GM23248 (cell line): Measurements from ENCODE around the gene DNAH2. TPM values are rescaled to one million over a fixed set of nuclear protein-coding genes. Genes with fewer than 3 reads are reported as not detected.

Experiments used
- DNase-seq: peaks from one replicate; pipeline ENCODE4 v3.0.0-alpha.2; 2015
- H2AFZ ChIP-seq: fragments of 200-600 bp; sonication (generic); 2 replicates; pipeline ENCODE4 v1.6.1; 2016; ENCODE audit warnings: antibody characterized with exemption
- H3F3A ChIP-seq: fragments of 200-600 bp; sonication (generic); 2 replicates; pipeline ENCODE4 v1.6.1; 2016; ENCODE audit warnings: mild to moderate bottlenecking, antibody characterized with exemption, mixed run types; ENCODE audit not compliant: insufficient read depth
- H3K27ac ChIP-seq: fragments of 200-600 bp; sonication (generic); 2 replicates; pipeline ENCODE4 v1.5.1; 2016; ENCODE audit warnings: mild to moderate bottlenecking
- H3K27me3 ChIP-seq: fragments of 200-600 bp; sonication (generic); replicated peaks from 2 replicates; pipeline ENCODE4 v1.6.1; 2016; ENCODE audit warnings: mild to moderate bottlenecking; ENCODE audit not compliant: insufficient read depth
- H3K36me3 ChIP-seq: fragments of 200-600 bp; sonication (generic); 2 replicates; pipeline ENCODE4 v1.6.1; 2016; ENCODE audit warnings: low read depth, mild to moderate bottlenecking
- H3K4me1 ChIP-seq: fragments of 200-600 bp; sonication (generic); 2 replicates; pipeline ENCODE4 v1.6.1; 2016; ENCODE audit warnings: mild to moderate bottlenecking; ENCODE audit not compliant: insufficient read depth
- H3K4me2 ChIP-seq: fragments of 200-600 bp; sonication (generic); one replicate; pipeline ENCODE4 v1.6.1; 2016; ENCODE audit warnings: mild to moderate bottlenecking; ENCODE audit not compliant: unreplicated experiment
- H3K4me3 ChIP-seq: fragments of 200-600 bp; sonication (generic); 2 replicates; pipeline ENCODE4 v1.5.1; 2016; ENCODE audit warnings: mild to moderate bottlenecking
- H3K79me2 ChIP-seq: fragments of 200-600 bp; sonication (generic); 2 replicates; pipeline ENCODE4 v1.6.1; 2016; ENCODE audit warnings: mild to moderate bottlenecking; ENCODE audit not compliant: insufficient read depth
- H3K9ac ChIP-seq: fragments of 200-600 bp; sonication (generic); 2 replicates; pipeline ENCODE4 v1.6.1; 2016; ENCODE audit warnings: mild to moderate bottlenecking
- H3K9me2 ChIP-seq: fragments of 200-600 bp; sonication (generic); 2 replicates; pipeline ENCODE4 v1.6.1; 2016; ENCODE audit warnings: mixed run types, mild to moderate bottlenecking, moderate library complexity; ENCODE audit not compliant: insufficient read depth
- H3K9me3 ChIP-seq: fragments of 200-600 bp; sonication (generic); one replicate; pipeline ENCODE4 v1.6.1; 2017; ENCODE audit warnings: low read depth
- H4K20me1 ChIP-seq: fragments of 200-600 bp; sonication (generic); 2 replicates; pipeline ENCODE4 v1.6.0; 2016; ENCODE audit not compliant: insufficient read depth
- EZH2 ChIP-seq: fragments of 200-600 bp; sonication (generic); IDR thresholded peaks from 2 replicates; pipeline ENCODE4 v1.6.1; 2018; ENCODE audit warnings: antibody characterized with exemption, mild to moderate bottlenecking; ENCODE audit not compliant: insufficient read depth, poor library complexity, severe bottlenecking
- EZH2phosphoT487 ChIP-seq: fragments of 200-600 bp; sonication (generic); IDR thresholded peaks from 2 replicates; pipeline ENCODE4 v1.6.1; 2018; ENCODE audit warnings: antibody characterized with exemption, moderate library complexity, mild to moderate bottlenecking, low read depth; ENCODE audit not compliant: insufficient read depth
- WGBS, 2 experiments: methylation state at CpG; one replicate each; pipeline ENCODE4 v1.1.6; 2015 to 2017; ENCODE audit warnings: low lambda C conversion rate in 2 of 2, low coverage in 1 of 2; ENCODE audit errors: missing lambda C conversion rate in 2 of 2; 5-methylcytosine and 5-hydroxymethylcytosine counted together
- in situ Hi-C: fragments of 300-500 bp; cut with MboI; formaldehyde crosslinking; loops from 2 replicates; pipeline ENCODE4 v1.15.0; 2020
- polyA plus RNA-seq: library from polyadenylated mRNA; unstranded; fragments of >200 nt; fragmentation: Nextera tagmentation; extraction: Ambion mirVana; gene quantifications from 2 replicates; pipeline ENCODE4 v1.2.1, GENCODE V29; 2016
- total RNA-seq: library from RNA; depleted of rRNA; stranded (reverse); fragments of >200 nt; shearing (Covaris generic); gene quantifications from 2 replicates; pipeline ENCODE4 v1.2.3, GENCODE V29; 2014

Gene DNAH2
- total and polyA plus RNA-seq, 2 experiments from 2014 or later = not detected

GRCh38 chr17:7842380-7843256, 125.1 kb downstream of the DNAH2 start:
- TF ChIP-seq EZH2 (no peak), EZH2phosphoT487 (no peak)
- H3K4me1 ChIP-seq = peaks cover 12% of the 10 kb centered on the region
- peak overlapping the region; percentile 97 for H3K9ac ChIP-seq
- H3F3A ChIP-seq = peaks cover 20% of the 10 kb centered on the region
- no peaks in the 10 kb centered on the region for H3K9me3 ChIP-seq
- in situ Hi-C loops = no loop called here
- H3K36me3 ChIP-seq = no peaks in the 10 kb centered on the region
- WGBS, 2 experiments = 1 to 2% methylated on average over 31 to 46 of the region's 47 CpGs
- peak overlapping the region; percentile 79 for H3K4me3 ChIP-seq
- no peaks in the 10 kb centered on the region for H3K27me3 ChIP-seq
- peak; percentile 97 for DNase-seq
- no peaks in the 10 kb centered on the region for H4K20me1 ChIP-seq
- H3K9me2 ChIP-seq = no peaks in the 10 kb centered on the region
- peaks cover 46% of the 10 kb centered on the region for H3K79me2 ChIP-seq
- H2AFZ ChIP-seq = peak overlapping the region; percentile 71
- peak overlapping the region; percentile 100 for H3K4me2 ChIP-seq
- peak overlapping the region; percentile 99 for H3K27ac ChIP-seq

DNA sequence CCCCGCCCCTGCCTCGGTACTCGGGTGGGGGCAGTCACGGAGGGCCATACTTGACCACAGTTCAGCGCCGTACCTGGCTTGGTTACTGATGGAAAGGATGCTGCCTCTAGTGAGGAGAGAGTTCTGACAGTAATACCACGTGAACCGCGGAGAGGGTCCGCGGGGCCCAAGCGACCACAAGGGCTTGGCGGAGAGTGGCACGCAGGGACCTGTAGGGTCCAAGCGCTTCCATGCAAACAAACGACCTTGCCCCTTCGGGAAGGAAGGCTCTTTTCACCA, 125.7 kb downstream of the DNAH2 start:
- peaks cover 48% of the 10 kb centered on the region for H3K79me2 ChIP-seq

DNA sequence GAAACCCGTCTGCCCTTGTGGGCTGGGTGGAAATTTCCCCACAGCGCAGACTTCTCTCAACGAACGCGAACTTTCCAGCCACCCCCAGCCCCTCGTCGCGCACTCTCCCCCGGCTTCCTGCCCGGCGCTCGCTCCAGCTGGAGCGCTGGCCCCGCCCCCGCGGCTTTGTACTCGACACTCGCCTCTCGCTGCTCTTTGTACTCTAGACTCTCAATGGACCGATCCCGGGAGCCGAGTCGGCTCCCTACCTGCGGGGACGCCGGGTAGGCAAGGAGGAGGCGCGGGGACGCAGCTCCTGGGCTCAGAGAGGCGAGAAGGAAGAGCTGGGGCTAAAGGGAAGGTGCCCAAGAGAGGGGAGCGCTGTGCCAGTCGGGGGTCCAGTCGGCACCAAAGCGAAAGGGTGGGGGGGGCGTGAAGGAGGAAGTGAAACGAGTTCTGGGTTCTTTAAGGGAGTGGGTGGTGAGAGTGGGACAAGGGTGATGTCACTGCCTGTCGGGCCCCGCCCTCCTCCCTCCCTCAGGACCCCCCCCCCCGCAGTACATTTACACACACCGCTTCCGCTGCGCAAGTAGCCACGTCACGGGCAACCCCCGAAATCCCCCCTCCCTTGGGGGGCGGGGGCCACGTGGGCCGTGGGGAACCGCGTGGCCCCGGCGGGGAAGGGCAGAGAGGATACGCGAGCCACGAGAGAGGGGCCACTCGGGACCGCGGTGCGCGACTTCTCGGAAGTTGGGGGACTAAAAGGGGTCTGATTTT, 126.2 kb downstream of the DNAH2 start:
- Histone ChIP-seq H3K9me2 (no peaks in the 10 kb centered on the region), H3K79me2 (peaks cover 47% of the 10 kb centered on the region), H3F3A (peaks cover 18% of the 10 kb centered on the region), H3K27ac (peak overlapping the region; percentile 99), H3K27me3 (no peaks in the 10 kb centered on the region), H3K4me3 (peak overlapping the region; percentile 79), H4K20me1 (no peaks in the 10 kb centered on the region), H3K4me1 (peaks cover 7% of the 10 kb centered on the region; the same call in 1 of the 2 replicates), H2AFZ (peak overlapping the region; percentile 40), H3K36me3 (no peaks in the 10 kb centered on the region), H3K9ac (peak overlapping the region; percentile 97), H3K9me3 (no peaks in the 10 kb centered on the region), H3K4me2 (peak overlapping the region; percentile 100)
- in situ Hi-C loops = no loop called here
- DNase-seq = peak; percentile 94
- no peak for TF ChIP-seq EZH2phosphoT487
- 0 to 1% methylated on average over 43 to 61 of the region's 61 CpGs for WGBS, 2 experiments

More for the DNA sequence above, 125.7 kb downstream of the DNAH2 start:
- H4K20me1 ChIP-seq = no peaks in the 10 kb centered on the region
- no peaks in the 10 kb centered on the region for H3K36me3 ChIP-seq
- H3K27me3 ChIP-seq = no peaks in the 10 kb centered on the region
- 1% methylated on average over 16 of the region's 17 CpGs for WGBS, 2 experiments
- H3K9me3 ChIP-seq = no peaks in the 10 kb centered on the region
- H2AFZ ChIP-seq = peak overlapping the region; percentile 40; the same call in 1 of the 2 replicates
- no peaks in the 10 kb centered on the region for H3K9me2 ChIP-seq
- H3F3A ChIP-seq = peaks cover 18% of the 10 kb centered on the region
- no peak for DNase-seq
- no peak for TF ChIP-seq EZH2phosphoT487
- no peak for TF ChIP-seq EZH2
- in situ Hi-C loops = no loop called here
- H3K9ac ChIP-seq = peak overlapping the region; percentile 97
- H3K27ac ChIP-seq = peak overlapping the region; percentile 99
- H3K4me1 ChIP-seq = peaks cover 9% of the 10 kb centered on the region; the same call in 1 of the 2 replicates
- H3K4me3 ChIP-seq = peak overlapping the region; percentile 79
- H3K4me2 ChIP-seq = peak overlapping the region; percentile 100

GRCh38 chr17:7844292-7845154, 127.0 kb downstream of the DNAH2 start:
- no peaks in the 10 kb centered on the region for H3K27me3 ChIP-seq
- in situ Hi-C loops = no loop called here
- peak overlapping the region; percentile 99 for H3K27ac ChIP-seq
- TF ChIP-seq EZH2 (no peak), EZH2phosphoT487 (no peak)
- peak; percentile 99 for DNase-seq
- H2AFZ ChIP-seq = peak overlapping the region; percentile 56; the same call in 1 of the 2 replicates
- H4K20me1 ChIP-seq = no peaks in the 10 kb centered on the region
- no peaks in the 10 kb centered on the region for H3K9me3 ChIP-seq
- H3K9me2 ChIP-seq = no peaks in the 10 kb centered on the region
- H3K79me2 ChIP-seq = peaks cover 48% of the 10 kb centered on the region
- no peaks in the 10 kb centered on the region; the same call in 1 of the 2 replicates for H3K36me3 ChIP-seq
- peaks cover 18% of the 10 kb centered on the region for H3F3A ChIP-seq
- H3K4me3 ChIP-seq = peak overlapping the region; percentile 79
- peaks cover 6% of the 10 kb centered on the region; the same call in 1 of the 2 replicates for H3K4me1 ChIP-seq
- peak overlapping the region; percentile 97 for H3K9ac ChIP-seq
- 0 to 2% methylated on average over 69 to 70 of the region's 71 CpGs for WGBS, 2 experiments
- H3K4me2 ChIP-seq = peak overlapping the region; percentile 100
